ENCODE results near the gene LRP5. TPM values are rescaled to one million over a fixed set of nuclear protein-coding genes. Genes with fewer than 3 reads are reported as not detected.
A peak's percentile ranks its signal among the peaks of the same experiment; 100 is the strongest.

Gene LRP5
- total and polyA plus RNA-seq, 9 of the 15 experiments (the other 6 are each of a cell fraction or from before 2014, with no cell fraction given): 0.48 to 44.2 (median 13.5) TPM

DNA sequence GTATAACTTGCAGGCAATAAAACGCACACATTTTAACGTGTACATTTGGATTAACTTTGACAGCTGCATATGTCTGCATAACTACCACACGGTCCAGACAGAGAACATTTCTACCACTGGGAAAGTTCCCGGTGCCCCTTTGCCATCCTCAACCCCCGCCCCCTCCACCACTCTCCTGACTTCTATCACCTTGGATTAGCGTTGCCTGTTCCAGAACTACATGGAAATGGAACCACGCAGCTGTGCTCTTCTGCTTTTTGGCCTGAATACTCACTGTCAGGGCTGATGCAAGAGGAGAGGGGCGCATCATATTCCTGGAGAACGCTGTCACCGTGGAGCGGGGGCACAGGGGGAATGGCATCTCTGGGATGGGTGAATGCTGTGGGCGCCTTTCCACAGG is 62.1 kb downstream of the LRP5 start:
- ATAC-seq: no peak
- H3K9ac ChIP-seq (ENCODE audit: insufficient read depth in 1 of 2, low read depth in 2 of 2, low read length in 2 of 2): peak overlapping the region in 1 of 2 experiments; percentile 17; a peak in 1 of 4 replicates
- FAIRE-seq: no peak
- intact Hi-C loops (cut with micrococcal nuclease) (no loop called here), in situ Hi-C loops (cut with MboI) (no loop called here)
- 84% methylated on average over 11 of the region's 12 CpGs for WGBS (ENCODE audit: insufficient coverage, low coverage, missing lambda C conversion rate)
- H3K4me1 ChIP-seq (replicated peaks in 1 of 2; ENCODE audit: control insufficient read depth in 2 of 2, insufficient read depth in 2 of 2, low read length in 2 of 2): peaks cover 0 to 44% of the 10 kb centered on the region in 2 experiments; a peak in 2 of 5 replicates
- peaks cover 16% of the 10 kb centered on the region; the same call in 1 of the 3 replicates for H3K36me3 ChIP-seq (ENCODE audit: control insufficient read depth, insufficient read depth, low read length)
- POLR2A ChIA-PET: interaction anchor here (0.6 to 1.8 kb wide), 3 partner anchors 10 to 303 kb away, joined by 3 to 6 read pairs (median 4); no protein-coding TSS in a partner anchor
- CTCF ChIA-PET (ENCODE audit: low intra/inter-chr PET ratio): interaction anchor here (0.6 kb wide), 1 partner anchor 8 kb away, joined by 4 read pairs; no protein-coding TSS in a partner anchor
- H3K9me1 ChIP-seq (ENCODE audit: control insufficient read depth, insufficient read depth, low read length): no peaks in the 10 kb centered on the region
- H3K4me2 ChIP-seq (ENCODE audit: insufficient read depth, low read length): no peak overlapping the region
- H3K27me3 ChIP-seq (ENCODE audit: control insufficient read depth in 2 of 2, insufficient read depth in 2 of 2, low read length in 2 of 2): no peaks in the 10 kb centered on the region
- no peaks in the 10 kb centered on the region for H3K79me2 ChIP-seq (ENCODE audit: control insufficient read depth, insufficient read depth, low read length)
- H3K4me3 ChIP-seq: no peak overlapping the region
- H3K9me3 ChIP-seq (replicated peaks; ENCODE audit: control insufficient read depth, insufficient read depth, low read depth, low read length): no peaks in the 10 kb centered on the region
- H4K20me1 ChIP-seq (replicated peaks; ENCODE audit: control insufficient read depth, insufficient read depth, low read length): no peaks in the 10 kb centered on the region
- DNase-seq (ENCODE audit: extremely low read depth in 1 of 4, low spot score in 3 of 4): no peak
- H2AFZ ChIP-seq (ENCODE audit: low read depth, low read length): no peak overlapping the region
- no TSS peak for BruUV-seq (replicated peaks)
- H3K27ac ChIP-seq (ENCODE audit: extremely low read depth, low read depth, low read length): no peak overlapping the region
- no peak for TF ChIP-seq SPI1 (IDR thresholded peaks at IDR 0.05; ENCODE audit: borderline replicate concordance, low read depth, low read length)
- TF ChIP-seq, protein P1, sequence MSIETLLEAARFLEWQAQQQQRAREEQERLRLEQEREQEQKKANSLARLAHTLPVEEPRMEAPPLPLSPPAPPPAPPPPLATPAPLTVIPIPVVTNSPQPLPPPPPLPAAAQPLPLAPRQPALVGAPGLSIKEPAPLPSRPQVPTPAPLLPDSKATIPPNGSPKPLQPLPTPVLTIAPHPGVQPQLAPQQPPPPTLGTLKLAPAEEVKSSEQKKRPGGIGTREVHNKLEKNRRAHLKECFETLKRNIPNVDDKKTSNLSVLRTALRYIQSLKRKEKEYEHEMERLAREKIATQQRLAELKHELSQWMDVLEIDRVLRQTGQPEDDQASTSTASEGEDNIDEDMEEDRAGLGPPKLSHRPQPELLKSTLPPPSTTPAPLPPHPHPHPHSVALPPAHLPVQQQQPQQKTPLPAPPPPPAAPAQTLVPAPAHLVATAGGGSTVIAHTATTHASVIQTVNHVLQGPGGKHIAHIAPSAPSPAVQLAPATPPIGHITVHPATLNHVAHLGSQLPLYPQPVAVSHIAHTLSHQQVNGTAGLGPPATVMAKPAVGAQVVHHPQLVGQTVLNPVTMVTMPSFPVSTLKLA (conservative IDR thresholded peaks at IDR 0.05): no peak
- no peak for TF ChIP-seq GATAD2B (IDR thresholded peaks at IDR 0.05; ENCODE audit: borderline replicate concordance)
- TF ChIP-seq SOX6 (IDR thresholded peaks at IDR 0.05): no peak
- TF ChIP-seq MAFF (IDR thresholded peaks at IDR 0.05; ENCODE audit: low read length): no peak
- TF ChIP-seq, protein P2, sequence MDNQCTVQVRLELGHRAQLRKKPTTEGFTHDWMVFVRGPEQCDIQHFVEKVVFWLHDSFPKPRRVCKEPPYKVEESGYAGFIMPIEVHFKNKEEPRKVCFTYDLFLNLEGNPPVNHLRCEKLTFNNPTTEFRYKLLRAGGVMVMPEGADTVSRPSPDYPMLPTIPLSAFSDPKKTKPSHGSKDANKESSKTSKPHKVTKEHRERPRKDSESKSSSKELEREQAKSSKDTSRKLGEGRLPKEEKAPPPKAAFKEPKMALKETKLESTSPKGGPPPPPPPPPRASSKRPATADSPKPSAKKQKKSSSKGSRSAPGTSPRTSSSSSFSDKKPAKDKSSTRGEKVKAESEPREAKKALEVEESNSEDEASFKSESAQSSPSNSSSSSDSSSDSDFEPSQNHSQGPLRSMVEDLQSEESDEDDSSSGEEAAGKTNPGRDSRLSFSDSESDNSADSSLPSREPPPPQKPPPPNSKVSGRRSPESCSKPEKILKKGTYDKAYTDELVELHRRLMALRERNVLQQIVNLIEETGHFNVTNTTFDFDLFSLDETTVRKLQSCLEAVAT (IDR thresholded peaks at IDR 0.05): no peak
- TF ChIP-seq, protein P3, sequence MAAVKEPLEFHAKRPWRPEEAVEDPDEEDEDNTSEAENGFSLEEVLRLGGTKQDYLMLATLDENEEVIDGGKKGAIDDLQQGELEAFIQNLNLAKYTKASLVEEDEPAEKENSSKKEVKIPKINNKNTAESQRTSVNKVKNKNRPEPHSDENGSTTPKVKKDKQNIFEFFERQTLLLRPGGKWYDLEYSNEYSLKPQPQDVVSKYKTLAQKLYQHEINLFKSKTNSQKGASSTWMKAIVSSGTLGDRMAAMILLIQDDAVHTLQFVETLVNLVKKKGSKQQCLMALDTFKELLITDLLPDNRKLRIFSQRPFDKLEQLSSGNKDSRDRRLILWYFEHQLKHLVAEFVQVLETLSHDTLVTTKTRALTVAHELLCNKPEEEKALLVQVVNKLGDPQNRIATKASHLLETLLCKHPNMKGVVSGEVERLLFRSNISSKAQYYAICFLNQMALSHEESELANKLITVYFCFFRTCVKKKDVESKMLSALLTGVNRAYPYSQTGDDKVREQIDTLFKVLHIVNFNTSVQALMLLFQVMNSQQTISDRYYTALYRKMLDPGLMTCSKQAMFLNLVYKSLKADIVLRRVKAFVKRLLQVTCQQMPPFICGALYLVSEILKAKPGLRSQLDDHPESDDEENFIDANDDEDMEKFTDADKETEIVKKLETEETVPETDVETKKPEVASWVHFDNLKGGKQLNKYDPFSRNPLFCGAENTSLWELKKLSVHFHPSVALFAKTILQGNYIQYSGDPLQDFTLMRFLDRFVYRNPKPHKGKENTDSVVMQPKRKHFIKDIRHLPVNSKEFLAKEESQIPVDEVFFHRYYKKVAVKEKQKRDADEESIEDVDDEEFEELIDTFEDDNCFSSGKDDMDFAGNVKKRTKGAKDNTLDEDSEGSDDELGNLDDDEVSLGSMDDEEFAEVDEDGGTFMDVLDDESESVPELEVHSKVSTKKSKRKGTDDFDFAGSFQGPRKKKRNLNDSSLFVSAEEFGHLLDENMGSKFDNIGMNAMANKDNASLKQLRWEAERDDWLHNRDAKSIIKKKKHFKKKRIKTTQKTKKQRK (IDR thresholded peaks at IDR 0.05; ENCODE audit: borderline replicate concordance, low read depth, low read length): no peak
- TF ChIP-seq, protein P4, sequence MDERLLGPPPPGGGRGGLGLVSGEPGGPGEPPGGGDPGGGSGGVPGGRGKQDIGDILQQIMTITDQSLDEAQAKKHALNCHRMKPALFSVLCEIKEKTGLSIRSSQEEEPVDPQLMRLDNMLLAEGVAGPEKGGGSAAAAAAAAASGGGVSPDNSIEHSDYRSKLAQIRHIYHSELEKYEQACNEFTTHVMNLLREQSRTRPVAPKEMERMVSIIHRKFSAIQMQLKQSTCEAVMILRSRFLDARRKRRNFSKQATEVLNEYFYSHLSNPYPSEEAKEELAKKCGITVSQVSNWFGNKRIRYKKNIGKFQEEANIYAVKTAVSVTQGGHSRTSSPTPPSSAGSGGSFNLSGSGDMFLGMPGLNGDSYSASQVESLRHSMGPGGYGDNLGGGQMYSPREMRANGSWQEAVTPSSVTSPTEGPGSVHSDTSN (CRISPR knock-in tag; IDR thresholded peaks at IDR 0.05; ENCODE audit: low read depth): no peak
- TF ChIP-seq, protein P4 (tag; conservative IDR thresholded peaks at IDR 0.05; ENCODE audit: low read depth): no peak
- TF ChIP-seq KHSRP (IDR thresholded peaks at IDR 0.05): no peak
- TF ChIP-seq ARID2 (IDR thresholded peaks at IDR 0.05): no peak
- no peak for TF ChIP-seq CTBP1 (IDR thresholded peaks at IDR 0.05; ENCODE audit: borderline replicate concordance)
- no peak for TF ChIP-seq PRMT5 (CRISPR knock-in tag; IDR thresholded peaks at IDR 0.05)
- no peak for TF ChIP-seq BRF1 (IDR thresholded peaks at IDR 0.05; ENCODE audit: borderline replicate concordance, extremely low read depth, insufficient read length)

Data from K562 (cell line).